HCT116 (cell line): Measurements from ENCODE around the gene TIPARP. TPM values are rescaled to one million over a fixed set of nuclear protein-coding genes. Genes with fewer than 3 reads are reported as not detected.

ENCODE experiments used
- ATAC-seq: fragments of 200-7000 bp; cut with Tn5 transposase; 2 replicates; pipeline ENCODE4 v1.9.1; 2020; ENCODE audit warnings: mild to moderate bottlenecking, moderate library complexity
- BruUV-seq: library from RNA; stranded (reverse); fragments of 400-500 nt; replicated peaks from 2 replicates; lab custom pipeline; 2021; lab: Mats Ljungman, UMichigan
- CTCF ChIA-PET: fragments of 300-600 bp; sonication (Branson Sonifier 250); formaldehyde crosslinking; loops from one replicate; lab custom pipeline; 2021; ENCODE audit warnings: antibody characterized with exemption; lab: Charles Lee
- POLR2A ChIA-PET: fragments of 300-600, 350-600 bp; sonication (Branson Sonifier 250); formaldehyde crosslinking; loops from one replicate; lab custom pipeline; 2021; ENCODE audit warnings: antibody characterized with exemption; lab: Charles Lee
- RAD21 ChIA-PET, 2 experiments: fragments of 300-600 bp; sonication (Branson Sonifier 250); formaldehyde crosslinking; loops; one replicate each; lab custom pipeline; 2023; ENCODE audit warnings: low total read pairs in 2 of 2; ENCODE audit not compliant: uncharacterized antibody in 2 of 2, unreplicated experiment in 2 of 2, low non-redundant PET in 1 of 2; lab: Charles Lee
- DNase-seq: peaks from one replicate; pipeline ENCODE4 v3.0.0-alpha.2; 2010; ENCODE audit warnings: low read depth, low spot score
- H2AFZ ChIP-seq: fragments of 200-600 bp; shearing (Covaris generic), sonication (generic); 2 replicates; pipeline ENCODE4 v1.6.1; 2017; ENCODE audit warnings: low read depth, mixed run types, mixed read lengths, antibody characterized with exemption, low read length; ENCODE audit not compliant: poor library complexity, severe bottlenecking
- H3K27ac ChIP-seq: 2 replicates; pipeline ENCODE4 v1.5.1; 2012; ENCODE audit warnings: low read depth, low read length
- H3K27me3 ChIP-seq: fragments of 200-600 bp; sonication (generic); 2 replicates; pipeline ENCODE4 v1.6.1; 2016; ENCODE audit warnings: mixed run types, low read length, mixed read lengths; ENCODE audit not compliant: insufficient read depth
- H3K36me3 ChIP-seq, 2 experiments: fragments of 200-500 bp in 1 of 2; fragments of 200-600 bp in 1 of 2; sonication (Bioruptor generic) in 1 of 2; sonication (generic) in 1 of 2; 2 replicates each; pipeline versions ENCODE4 v1.5.1 to v1.6.1; 2014 to 2016; ENCODE audit warnings: low read length in 2 of 2, inconsistent platforms in 1 of 2, mixed read lengths in 1 of 2, mixed run types in 1 of 2; ENCODE audit not compliant: insufficient read depth in 2 of 2, control insufficient read depth in 1 of 2
- H3K4me1 ChIP-seq, 2 experiments: fragments of 200-600 bp in 1 of 2; sonication (generic) in 1 of 2; 2 replicates each; pipeline versions ENCODE4 v1.5.1 to v1.6.1; 2012 to 2017; ENCODE audit warnings: low read length in 2 of 2, inconsistent platforms in 1 of 2, mild to moderate bottlenecking in 1 of 2, mixed read lengths in 1 of 2, mixed run types in 1 of 2, moderate library complexity in 1 of 2; ENCODE audit not compliant: insufficient read depth in 2 of 2, control insufficient read depth in 1 of 2
- H3K4me2 ChIP-seq: fragments of 200-600 bp; sonication (generic); 2 replicates; pipeline ENCODE4 v1.6.1; 2017; ENCODE audit warnings: mixed run types, low read length, mixed read lengths
- H3K4me3 ChIP-seq, 2 experiments: fragments of 200-600 bp in 1 of 2; sonication (generic) in 1 of 2; replicated peaks in 1 of 2; 2 replicates each; pipeline ENCODE4 v1.5.1; 2011 to 2016; ENCODE audit warnings: low read length in 2 of 2, control low read depth in 1 of 2, low read depth in 1 of 2, mild to moderate bottlenecking in 1 of 2, mixed read lengths in 1 of 2, mixed run types in 1 of 2
- H3K79me2 ChIP-seq: fragments of 200-600 bp; sonication (generic); 2 replicates; pipeline ENCODE4 v1.6.1; 2017; ENCODE audit warnings: mild to moderate bottlenecking, mixed run types, low read length, moderate library complexity, mixed read lengths; ENCODE audit not compliant: insufficient read depth
- H3K9ac ChIP-seq: fragments of 200-600 bp; sonication (generic); 2 replicates; pipeline ENCODE4 v1.6.1; 2016; ENCODE audit warnings: low read length, mixed read lengths
- H3K9me2 ChIP-seq: fragments of 200-600 bp; sonication (generic), shearing (Covaris generic); 2 replicates; pipeline ENCODE4 v1.6.1; 2017; ENCODE audit warnings: mixed run types, mild to moderate bottlenecking, moderate library complexity; ENCODE audit not compliant: insufficient read depth
- H3K9me3 ChIP-seq, 2 experiments: fragments of 200-500 bp in 1 of 2; fragments of 200-600 bp in 1 of 2; sonication (Bioruptor generic) in 1 of 2; sonication (generic) in 1 of 2; 2 replicates each; pipeline ENCODE4 v1.6.1; 2014 to 2017; ENCODE audit warnings: low read length in 2 of 2, mixed read lengths in 2 of 2, inconsistent platforms in 1 of 2, low read depth in 1 of 2, mild to moderate bottlenecking in 1 of 2, mixed run types in 1 of 2, moderate library complexity in 1 of 2; ENCODE audit not compliant: control insufficient read depth in 1 of 2, insufficient read depth in 1 of 2
- H4K20me1 ChIP-seq: fragments of 200-600 bp; sonication (generic), shearing (Covaris generic); 2 replicates; pipeline ENCODE4 v1.6.1; 2017; ENCODE audit warnings: mixed run types, mild to moderate bottlenecking, moderate library complexity; ENCODE audit not compliant: insufficient read depth
- CEBPB ChIP-seq: IDR thresholded peaks from 2 replicates; pipeline ENCODE4 v1.6.1; 2012; ENCODE audit warnings: low read depth
- CTCF ChIP-seq, 3 experiments: fragments of 200-600 bp in 1 of 3; sonication (generic) in 1 of 3; IDR thresholded peaks in 2 of 3; conservative IDR thresholded peaks in 1 of 3; 2 replicates each; pipeline ENCODE4 v1.5.1; 2012 to 2017; ENCODE audit warnings: low read depth in 2 of 3, low read length in 2 of 3, antibody characterized with exemption in 1 of 3, borderline replicate concordance in 1 of 3, control low read depth in 1 of 3, mild to moderate bottlenecking in 1 of 3, mixed read lengths in 1 of 3, mixed run types in 1 of 3, moderate library complexity in 1 of 3; ENCODE audit not compliant: insufficient read depth in 1 of 3
- EGR1 ChIP-seq: IDR thresholded peaks from 2 replicates; pipeline ENCODE4 v1.6.1; 2012; ENCODE audit warnings: low read depth
- ELF1 ChIP-seq: IDR thresholded peaks from 2 replicates; pipeline ENCODE4 v1.6.1; 2012; ENCODE audit warnings: low read depth, borderline replicate concordance
- EZH2 ChIP-seq: fragments of 200-600 bp; sonication (generic); IDR thresholded peaks from 2 replicates; pipeline ENCODE4 v1.6.1; 2017; ENCODE audit warnings: antibody characterized with exemption, mixed run types
- EZH2phosphoT487 ChIP-seq: fragments of 200-600 bp; IDR thresholded peaks from 2 replicates; pipeline ENCODE4 v1.6.1; 2018; ENCODE audit warnings: antibody characterized with exemption, borderline replicate concordance
- FOSL1 ChIP-seq: IDR thresholded peaks from 2 replicates; pipeline ENCODE4 v1.6.1; 2012; ENCODE audit warnings: low read depth
- POLR2A ChIP-seq: IDR thresholded peaks from 2 replicates; pipeline ENCODE4 v1.7.0; 2011; ENCODE audit warnings: borderline replicate concordance; ENCODE audit not compliant: insufficient read depth, insufficient read length; ENCODE audit errors: extremely low read depth
- POLR2AphosphoS5 ChIP-seq: IDR thresholded peaks from 2 replicates; pipeline ENCODE4 v1.6.1; 2011; ENCODE audit warnings: mild to moderate bottlenecking, low read depth, low read length, moderate library complexity
- RAD21 ChIP-seq: IDR thresholded peaks from 2 replicates; pipeline ENCODE4 v1.6.1; 2012; ENCODE audit warnings: low read depth, mild to moderate bottlenecking
- REST ChIP-seq: IDR thresholded peaks from 2 replicates; pipeline ENCODE4 v1.6.1; 2012; ENCODE audit warnings: low read depth
- SIN3A ChIP-seq: IDR thresholded peaks from 2 replicates; pipeline ENCODE4 v1.6.1; 2012; ENCODE audit warnings: low read depth
- SP1 ChIP-seq: IDR thresholded peaks from 2 replicates; pipeline ENCODE4 v1.6.1; 2012; ENCODE audit warnings: low read depth
- SRF ChIP-seq: IDR thresholded peaks from 2 replicates; pipeline ENCODE4 v1.6.1; 2012; ENCODE audit warnings: low read depth
- YY1 ChIP-seq: IDR thresholded peaks from 2 replicates; pipeline ENCODE4 v1.6.1; 2011; ENCODE audit warnings: low read length, low read depth, moderate library complexity, mild to moderate bottlenecking; ENCODE audit not compliant: insufficient replicate concordance; ENCODE audit errors: extremely low read depth
- ZBTB33 ChIP-seq: IDR thresholded peaks from 2 replicates; pipeline ENCODE4 v1.6.1; 2011; ENCODE audit warnings: mild to moderate bottlenecking, low read length, moderate library complexity; ENCODE audit not compliant: insufficient replicate concordance; ENCODE audit errors: extremely low read depth
- ZFX ChIP-seq: fragments of 450-650 bp; IDR thresholded peaks from 2 replicates; pipeline ENCODE4 v1.6.1; 2017
- ZNF274 ChIP-seq: fragments of 200-500 bp; sonication (Bioruptor generic); IDR thresholded peaks from 2 replicates; pipeline ENCODE4 v1.6.1; 2014; ENCODE audit warnings: mild to moderate bottlenecking, low read depth, low read length, inconsistent platforms
- intact Hi-C: fragments of 100-400 bp; cut with micrococcal nuclease; formaldehyde crosslinking; loops from 2 replicates; pipeline ENCODE4 v1.10.0; 2022
- total RNA-seq: library from RNA; stranded (reverse); gene quantifications from one replicate; pipeline ENCODE4 v1.2.1, GENCODE V29; 2021; ENCODE audit not compliant: unreplicated experiment
- TF ChIP-seq, protein P1 (sequence below): IDR thresholded peaks from 2 replicates; pipeline ENCODE4 v1.6.1; 2012
- TF ChIP-seq, protein P2 (sequence below): IDR thresholded peaks from 2 replicates; pipeline ENCODE4 v1.6.1; 2012

TIPARP gene
- total RNA-seq, 1 experiment from 2014 or later, result 51.3 TPM

- Histone ChIP-seq H3K79me2 (peaks cover 100% of the 10 kb centered on the region), H3K27ac (no peak overlapping the region), H3K9me3 (no peaks in the 10 kb centered on the region), H4K20me1 (peaks cover 81% of the 10 kb centered on the region), H3K4me1 (peaks cover 0 to 9% of the 10 kb centered on the region in 2 experiments; a peak in 1 of 4 replicates), H3K9me2 (no peaks in the 10 kb centered on the region), H3K4me3 (no peak overlapping the region), H2AFZ (no peak overlapping the region), H3K4me2 (no peak overlapping the region), H3K9ac (no peak overlapping the region), H3K36me3 (peaks cover 31 to 49% of the 10 kb centered on the region in 2 experiments; a peak in 3 of 4 replicates), H3K27me3 (no peaks in the 10 kb centered on the region)
- ChIA-PET CTCF (no interaction called here), POLR2A (no interaction called here), RAD21 (no interaction called here)
- DNase-seq, result no peak
- intact Hi-C loops, result no loop called here
- TF ChIP-seq CTCF (IDR thresholded peaks at IDR 0.05 in 2 of 3, conservative IDR thresholded peaks at IDR 0.05 in 1 of 3; ENCODE audit: borderline replicate concordance in 1 of 3, insufficient read depth in 1 of 3, low read depth in 2 of 3, low read length in 2 of 3), result no peak
- TF ChIP-seq ZNF274, result no peak
- no peak for TF ChIP-seq RAD21
- no peak for TF ChIP-seq POLR2A
- TF ChIP-seq POLR2AphosphoS5, result no peak
- no peak for TF ChIP-seq ZBTB33
- TF ChIP-seq, protein P1, sequence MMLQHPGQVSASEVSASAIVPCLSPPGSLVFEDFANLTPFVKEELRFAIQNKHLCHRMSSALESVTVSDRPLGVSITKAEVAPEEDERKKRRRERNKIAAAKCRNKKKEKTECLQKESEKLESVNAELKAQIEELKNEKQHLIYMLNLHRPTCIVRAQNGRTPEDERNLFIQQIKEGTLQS, result no peak
- TF ChIP-seq ELF1, result no peak
- no peak for TF ChIP-seq SP1
- no peak for TF ChIP-seq EZH2phosphoT487
- no peak for TF ChIP-seq CEBPB
- TF ChIP-seq YY1, result no peak
- no peak for TF ChIP-seq FOSL1
- no peak for TF ChIP-seq ZFX
- TF ChIP-seq SIN3A, result no peak
- no peak for TF ChIP-seq EZH2
- no peak for TF ChIP-seq EGR1
- TF ChIP-seq, protein P2, sequence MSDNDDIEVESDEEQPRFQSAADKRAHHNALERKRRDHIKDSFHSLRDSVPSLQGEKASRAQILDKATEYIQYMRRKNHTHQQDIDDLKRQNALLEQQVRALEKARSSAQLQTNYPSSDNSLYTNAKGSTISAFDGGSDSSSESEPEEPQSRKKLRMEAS, result no peak
- TF ChIP-seq SRF, result no peak
- TF ChIP-seq REST, result no peak
- no TSS peak for BruUV-seq
- ATAC-seq, result no peak
Observed at GRCh38 chr3:156682501-156682900, 8.1 kb downstream of the TIPARP start.
